Measurements from ENCODE around the gene DPPA4. TPM values are rescaled to one million over a fixed set of nuclear protein-coding genes. Genes with fewer than 3 reads are reported as not detected.

DPPA4 gene
- total and polyA plus RNA-seq, 10 donors: 0.10 to 4.2 (median 0.65) TPM

- no peaks in the 10 kb centered on the region for H3K4me1 ChIP-seq
- no peaks in the 10 kb centered on the region for H3K9me3 ChIP-seq
- no peak overlapping the region for H3K27ac ChIP-seq
- intact Hi-C loops (cut with DNase I; ENCODE audit: low total_unique reads): no loop called here
- no peaks in the 10 kb centered on the region for H3K27me3 ChIP-seq (replicated peaks in 1 of 7)
- DNase-seq: no peak
- H3K36me3 ChIP-seq: no peaks in the 10 kb centered on the region
- TF ChIP-seq CTCF (IDR thresholded peaks at IDR 0.05 in 8 of 11, conservative IDR thresholded peaks at IDR 0.05 in 3 of 11): no peak
- no peak for TF ChIP-seq POLR2AphosphoS5 (IDR thresholded peaks at IDR 0.05)
- TF ChIP-seq POLR2A (IDR thresholded peaks at IDR 0.05): no peak
- no peak overlapping the region for H3K4me3 ChIP-seq
These were observed 13.9 kb upstream of the DPPA4 start for GRCh38 chr3:109351231-109351630.

- H3K4me3 ChIP-seq: no peak overlapping the region
- WGBS, 5 donors: 81 to 94% (median 87%) methylated on average over 3 of the region's 3 CpGs
- H3K36me3 ChIP-seq: no peaks in the 10 kb centered on the region
- H3K27me3 ChIP-seq (replicated peaks in 1 of 7): no peaks in the 10 kb centered on the region
- no peak overlapping the region for H3K27ac ChIP-seq
- intact Hi-C loops (cut with DNase I; ENCODE audit: low total_unique reads): no loop called here
- TF ChIP-seq POLR2AphosphoS5 (IDR thresholded peaks at IDR 0.05): no peak
- TF ChIP-seq CTCF (IDR thresholded peaks at IDR 0.05 in 8 of 11, conservative IDR thresholded peaks at IDR 0.05 in 3 of 11): no peak
- TF ChIP-seq POLR2A (IDR thresholded peaks at IDR 0.05): no peak
- H3K9me3 ChIP-seq: no peaks in the 10 kb centered on the region
- no peak for DNase-seq
- H3K4me1 ChIP-seq: no peaks in the 10 kb centered on the region
These were observed 9.5 kb upstream of the DPPA4 start for GRCh38 chr3:109346770-109347295.

GRCh38 chr3:109346099-109346498 lies 8.8 kb upstream of the DPPA4 start:
- Histone ChIP-seq H3K36me3 (no peaks in the 10 kb centered on the region), H3K4me1 (no peaks in the 10 kb centered on the region), H3K4me3 (no peak overlapping the region), H3K9me3 (no peaks in the 10 kb centered on the region), H3K27ac (no peak overlapping the region), H3K27me3 (replicated peaks in 1 of 7) (no peaks in the 10 kb centered on the region)
- no peak for TF ChIP-seq POLR2AphosphoS5 (IDR thresholded peaks at IDR 0.05)
- no peak for TF ChIP-seq POLR2A (IDR thresholded peaks at IDR 0.05)
- TF ChIP-seq CTCF (IDR thresholded peaks at IDR 0.05 in 8 of 11, conservative IDR thresholded peaks at IDR 0.05 in 3 of 11): no peak
- DNase-seq: no peak
- 65 to 82% (median 76%) methylated on average over 4 of the region's 4 CpGs for WGBS, 5 donors
- intact Hi-C loops (cut with DNase I; ENCODE audit: low total_unique reads): no loop called here

GRCh38 chr3:109339714-109340648 lies 2.6 kb upstream of the DPPA4 start:
- Histone ChIP-seq H3K27ac (no peak overlapping the region), H3K9me3 (peaks cover 0 to 2% (median 0%) of the 10 kb centered on the region in 8 donors), H3K36me3 (no peaks in the 10 kb centered on the region), H3K4me1 (peaks cover 0 to 13% (median 8%) of the 10 kb centered on the region in 6 donors), H3K27me3 (replicated peaks in 1 of 7) (peaks cover 0 to 42% (median 9%) of the 10 kb centered on the region in 7 donors), H3K4me3 (no peak overlapping the region)
- intact Hi-C loops (cut with DNase I; ENCODE audit: low total_unique reads): no loop called here
- TF ChIP-seq POLR2A (IDR thresholded peaks at IDR 0.05) (no peak), POLR2AphosphoS5 (IDR thresholded peaks at IDR 0.05) (no peak), CTCF (IDR thresholded peaks at IDR 0.05 in 8 of 11, conservative IDR thresholded peaks at IDR 0.05 in 3 of 11) (no peak)
- 70 to 85% (median 78%) methylated on average over 5 of the region's 5 CpGs for WGBS, 5 donors
- no peak for DNase-seq

Data from spleen (tissue), 11 donors.